ENCODE data around the gene ZC4H2. TPM values are rescaled to one million over a fixed set of nuclear protein-coding genes. Genes with fewer than 3 reads are reported as not detected.
A peak's percentile ranks its signal among the peaks of the same experiment; 100 is the strongest.
"Not testable (repeated sequence)": the region's sequence is repeated elsewhere in the genome, so short reads cannot be mapped to it uniquely, and the experiment has no call there.

The ZC4H2 gene
- 4.2 TPM for total RNA-seq

- Histone ChIP-seq H3K9ac (ENCODE audit: low read depth in 1 of 3, low read length in 3 of 3) (peak within 1 kb of the TSS; percentile 51 to 68 (median 57)), H3K27ac (ENCODE audit: low read depth, low read length) (no peak within 1 kb of the TSS), H3K27me3 (ENCODE audit: control insufficient read depth in 3 of 3, insufficient read depth in 3 of 3, low read length in 3 of 3) (no peaks in the 10 kb centered on the region), H3K36me3 (ENCODE audit: control insufficient read depth in 3 of 3, insufficient read depth in 3 of 3, low read length in 3 of 3) (no peaks in the 10 kb centered on the region), H3K9me3 (ENCODE audit: control insufficient read depth in 3 of 3, low read length in 3 of 3) (no peaks in the 10 kb centered on the region), H3K4me1 (ENCODE audit: control insufficient read depth in 3 of 3, insufficient read depth in 3 of 3, low read length in 3 of 3) (peaks cover 2 to 6% (median 2%) of the 10 kb centered on the region in 3 donors), H3K4me3 (ENCODE audit: low read length in 3 of 3) (peak within 1 kb of the TSS; percentile 80 to 85 (median 81))
Measured at GRCh38 chrX:64975989-64976672, at the start of gene ZC4H2. Gene ZC4H2, minus strand, starts transcription at chrX:64976450. Its CDS starts 73 bp downstream, at chrX:64976377.

GRCh38 chrX:65017451-65017850, 41.2 kb upstream of the ZC4H2 start:
- Histone ChIP-seq H3K36me3 (ENCODE audit: control insufficient read depth in 3 of 3, insufficient read depth in 3 of 3, low read length in 3 of 3) (no peaks in the 10 kb centered on the region), H3K9me3 (ENCODE audit: control insufficient read depth in 3 of 3, low read length in 3 of 3) (no peaks in the 10 kb centered on the region), H3K27ac (ENCODE audit: low read depth, low read length) (no peak overlapping the region), H3K9ac (ENCODE audit: low read depth in 1 of 3, low read length in 3 of 3) (no peak overlapping the region), H3K27me3 (ENCODE audit: control insufficient read depth in 3 of 3, insufficient read depth in 3 of 3, low read length in 3 of 3) (no peaks in the 10 kb centered on the region), H3K4me3 (ENCODE audit: low read length in 3 of 3) (no peak overlapping the region), H3K4me1 (ENCODE audit: control insufficient read depth in 3 of 3, insufficient read depth in 3 of 3, low read length in 3 of 3) (no peaks in the 10 kb centered on the region)

DNA sequence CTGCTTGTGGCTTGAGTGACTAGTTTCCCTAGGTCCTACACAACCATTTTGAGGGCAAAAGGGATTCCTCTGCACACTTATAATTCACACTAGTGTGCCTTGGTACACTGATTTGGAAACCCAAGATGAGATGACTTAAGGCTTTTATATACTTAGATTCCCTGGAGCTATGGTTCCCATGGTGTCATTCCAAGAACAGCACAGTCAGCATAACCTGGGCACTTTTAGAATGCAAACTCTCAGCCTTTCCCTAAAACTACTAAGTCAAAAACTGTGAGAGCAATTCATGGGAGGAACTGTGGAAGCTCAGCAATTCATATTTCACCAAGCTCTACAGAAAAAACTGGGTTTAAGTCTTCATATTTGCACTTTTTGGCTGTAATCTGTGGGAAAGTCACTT, 38.0 kb upstream of the ZC4H2 start:
- H3K36me3 ChIP-seq (ENCODE audit: control insufficient read depth in 3 of 3, insufficient read depth in 3 of 3, low read length in 3 of 3) = no peaks in the 10 kb centered on the region
- no peak overlapping the region for H3K9ac ChIP-seq (ENCODE audit: low read depth in 1 of 3, low read length in 3 of 3)
- H3K4me3 ChIP-seq (ENCODE audit: low read length in 3 of 3) = no peak overlapping the region
- H3K27ac ChIP-seq (ENCODE audit: low read depth, low read length) = no peak overlapping the region
- no peaks in the 10 kb centered on the region for H3K4me1 ChIP-seq (ENCODE audit: control insufficient read depth in 3 of 3, insufficient read depth in 3 of 3, low read length in 3 of 3)
- H3K27me3 ChIP-seq (ENCODE audit: control insufficient read depth in 3 of 3, insufficient read depth in 3 of 3, low read length in 3 of 3) = no peaks in the 10 kb centered on the region
- no peaks in the 10 kb centered on the region for H3K9me3 ChIP-seq (ENCODE audit: control insufficient read depth in 3 of 3, low read length in 3 of 3)

GRCh38 chrX:65009459-65009858, 33.2 kb upstream of the ZC4H2 start:
- Histone ChIP-seq H3K4me3 (ENCODE audit: low read length in 3 of 3) (no peak overlapping the region), H3K4me1 (ENCODE audit: control insufficient read depth in 3 of 3, insufficient read depth in 3 of 3, low read length in 3 of 3) (no peaks in the 10 kb centered on the region), H3K27ac (ENCODE audit: low read depth, low read length) (no peak overlapping the region), H3K36me3 (ENCODE audit: control insufficient read depth in 3 of 3, insufficient read depth in 3 of 3, low read length in 3 of 3) (no peaks in the 10 kb centered on the region), H3K9me3 (ENCODE audit: control insufficient read depth in 3 of 3, low read length in 3 of 3) (no peaks in the 10 kb centered on the region), H3K9ac (ENCODE audit: low read depth in 1 of 3, low read length in 3 of 3) (no peak overlapping the region), H3K27me3 (ENCODE audit: control insufficient read depth in 3 of 3, insufficient read depth in 3 of 3, low read length in 3 of 3) (no peaks in the 10 kb centered on the region)

GRCh38 chrX:65002208-65002607, 26.0 kb upstream of the ZC4H2 start:
- H3K9ac ChIP-seq (ENCODE audit: low read depth in 1 of 3, low read length in 3 of 3); H3K4me1 ChIP-seq (ENCODE audit: control insufficient read depth in 3 of 3, insufficient read depth in 3 of 3, low read length in 3 of 3); H3K4me3 ChIP-seq (ENCODE audit: low read length in 3 of 3); H3K36me3 ChIP-seq (ENCODE audit: control insufficient read depth in 3 of 3, insufficient read depth in 3 of 3, low read length in 3 of 3); H3K9me3 ChIP-seq (ENCODE audit: control insufficient read depth in 3 of 3, low read length in 3 of 3); H3K27ac ChIP-seq (ENCODE audit: low read depth, low read length); H3K27me3 ChIP-seq (ENCODE audit: control insufficient read depth in 3 of 3, insufficient read depth in 3 of 3, low read length in 3 of 3): not testable (repeated sequence)

DNA sequence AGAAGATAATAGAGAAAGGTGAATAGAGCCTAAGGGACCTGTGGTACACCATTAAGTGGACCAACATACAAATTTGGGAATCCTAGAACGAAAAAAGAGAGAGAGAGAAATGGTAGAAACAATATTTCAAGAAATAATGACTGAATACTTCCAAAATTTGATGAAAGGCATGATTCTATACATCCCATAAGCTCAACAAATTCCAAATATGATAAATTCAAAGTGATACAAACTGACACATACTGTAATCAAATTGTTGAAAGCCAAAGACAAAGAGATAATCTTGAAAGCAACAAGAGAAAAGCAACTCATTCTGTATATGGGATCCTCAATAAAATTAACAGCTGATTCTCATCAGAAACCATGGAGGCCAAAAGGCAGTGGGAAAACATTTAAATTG, 20.6 kb upstream of the ZC4H2 start:
- no peaks in the 10 kb centered on the region for H3K4me1 ChIP-seq (ENCODE audit: control insufficient read depth in 3 of 3, insufficient read depth in 3 of 3, low read length in 3 of 3)
- H3K27me3 ChIP-seq (ENCODE audit: control insufficient read depth in 3 of 3, insufficient read depth in 3 of 3, low read length in 3 of 3) = no peaks in the 10 kb centered on the region
- no peaks in the 10 kb centered on the region for H3K9me3 ChIP-seq (ENCODE audit: control insufficient read depth in 3 of 3, low read length in 3 of 3)
- no peak overlapping the region for H3K27ac ChIP-seq (ENCODE audit: low read depth, low read length)
- H3K36me3 ChIP-seq (ENCODE audit: control insufficient read depth in 3 of 3, insufficient read depth in 3 of 3, low read length in 3 of 3) = no peaks in the 10 kb centered on the region
- H3K4me3 ChIP-seq (ENCODE audit: low read length in 3 of 3) = no peak overlapping the region
- H3K9ac ChIP-seq (ENCODE audit: low read depth in 1 of 3, low read length in 3 of 3) = no peak overlapping the region

- H3K27ac ChIP-seq (ENCODE audit: low read depth, low read length) = no peak overlapping the region
- H3K4me3 ChIP-seq (ENCODE audit: low read length in 3 of 3) = no peak overlapping the region
- no peaks in the 10 kb centered on the region for H3K27me3 ChIP-seq (ENCODE audit: control insufficient read depth in 3 of 3, insufficient read depth in 3 of 3, low read length in 3 of 3)
- H3K4me1 ChIP-seq (ENCODE audit: control insufficient read depth in 3 of 3, insufficient read depth in 3 of 3, low read length in 3 of 3) = no peaks in the 10 kb centered on the region
- no peak overlapping the region for H3K9ac ChIP-seq (ENCODE audit: low read depth in 1 of 3, low read length in 3 of 3)
- no peaks in the 10 kb centered on the region for H3K9me3 ChIP-seq (ENCODE audit: control insufficient read depth in 3 of 3, low read length in 3 of 3)
- H3K36me3 ChIP-seq (ENCODE audit: control insufficient read depth in 3 of 3, insufficient read depth in 3 of 3, low read length in 3 of 3) = no peaks in the 10 kb centered on the region
Measured at GRCh38 chrX:64994131-64994798, 18.0 kb upstream of the ZC4H2 start.

DNA sequence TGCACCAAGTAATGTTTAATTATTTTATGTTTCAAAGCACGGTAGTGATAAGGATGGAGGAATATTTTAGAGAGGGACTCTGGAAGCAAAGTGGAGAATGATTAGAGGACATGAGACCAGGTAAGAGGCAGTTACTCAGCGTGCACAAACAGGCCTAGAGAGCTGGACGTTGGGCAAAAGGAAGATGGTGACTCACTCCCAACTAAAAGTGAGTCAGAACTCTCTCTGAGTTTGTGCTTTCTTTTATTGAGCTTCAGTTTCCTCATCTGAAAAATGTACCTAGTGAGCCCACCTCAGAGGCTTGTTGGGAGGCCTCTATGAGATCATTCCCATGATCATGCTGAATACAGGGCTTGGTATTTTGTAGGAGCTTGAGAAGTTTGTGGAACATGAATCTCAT, 1.6 kb upstream of the ZC4H2 start:
- Histone ChIP-seq H3K36me3 (ENCODE audit: control insufficient read depth in 3 of 3, insufficient read depth in 3 of 3, low read length in 3 of 3) (no peaks in the 10 kb centered on the region), H3K27me3 (ENCODE audit: control insufficient read depth in 3 of 3, insufficient read depth in 3 of 3, low read length in 3 of 3) (no peaks in the 10 kb centered on the region), H3K4me3 (ENCODE audit: low read length in 3 of 3) (no peak overlapping the region), H3K9me3 (ENCODE audit: control insufficient read depth in 3 of 3, low read length in 3 of 3) (no peaks in the 10 kb centered on the region), H3K9ac (ENCODE audit: low read depth in 1 of 3, low read length in 3 of 3) (no peak overlapping the region), H3K27ac (ENCODE audit: low read depth, low read length) (no peak overlapping the region), H3K4me1 (ENCODE audit: control insufficient read depth in 3 of 3, insufficient read depth in 3 of 3, low read length in 3 of 3) (peaks cover 2 to 6% (median 2%) of the 10 kb centered on the region in 3 donors)

GRCh38 chrX:64977051-64977450, 801 bp upstream of the ZC4H2 start:
- Histone ChIP-seq H3K36me3 (ENCODE audit: control insufficient read depth in 3 of 3, insufficient read depth in 3 of 3, low read length in 3 of 3) (no peaks in the 10 kb centered on the region), H3K4me1 (ENCODE audit: control insufficient read depth in 3 of 3, insufficient read depth in 3 of 3, low read length in 3 of 3) (peaks cover 2 to 6% (median 2%) of the 10 kb centered on the region in 3 donors), H3K9me3 (ENCODE audit: control insufficient read depth in 3 of 3, low read length in 3 of 3) (no peaks in the 10 kb centered on the region), H3K4me3 (ENCODE audit: low read length in 3 of 3) (no peak overlapping the region), H3K27me3 (ENCODE audit: control insufficient read depth in 3 of 3, insufficient read depth in 3 of 3, low read length in 3 of 3) (no peaks in the 10 kb centered on the region), H3K9ac (ENCODE audit: low read depth in 1 of 3, low read length in 3 of 3) (no peak overlapping the region), H3K27ac (ENCODE audit: low read depth, low read length) (no peak overlapping the region)

DNA sequence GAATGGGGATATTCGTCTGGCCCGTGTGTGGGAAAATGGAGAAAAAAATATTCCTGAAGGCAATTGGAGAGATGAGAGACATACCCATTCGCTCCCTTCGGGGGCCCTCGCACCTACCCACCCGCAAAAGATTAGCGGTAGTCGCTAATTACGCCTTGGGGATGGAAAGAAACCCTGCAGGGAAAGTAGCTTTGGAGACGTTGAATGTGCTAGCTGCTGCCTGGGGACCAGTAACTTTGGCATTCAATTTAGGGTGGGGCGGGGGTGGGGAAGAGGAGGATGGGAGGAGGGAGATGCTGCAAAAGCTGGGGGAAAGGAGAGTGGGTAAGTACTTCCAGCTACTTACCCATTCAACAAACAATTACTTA, 407 bp upstream of the ZC4H2 start:
- peaks cover 2 to 6% (median 2%) of the 10 kb centered on the region in 3 donors for H3K4me1 ChIP-seq (ENCODE audit: control insufficient read depth in 3 of 3, insufficient read depth in 3 of 3, low read length in 3 of 3)
- H3K9me3 ChIP-seq (ENCODE audit: control insufficient read depth in 3 of 3, low read length in 3 of 3) = no peaks in the 10 kb centered on the region
- peak overlapping the region; percentile 80 to 85 (median 81) for H3K4me3 ChIP-seq (ENCODE audit: low read length in 3 of 3)
- no peaks in the 10 kb centered on the region for H3K36me3 ChIP-seq (ENCODE audit: control insufficient read depth in 3 of 3, insufficient read depth in 3 of 3, low read length in 3 of 3)
- no peaks in the 10 kb centered on the region for H3K27me3 ChIP-seq (ENCODE audit: control insufficient read depth in 3 of 3, insufficient read depth in 3 of 3, low read length in 3 of 3)
- no peak overlapping the region for H3K9ac ChIP-seq (ENCODE audit: low read depth in 1 of 3, low read length in 3 of 3)
- no peak overlapping the region for H3K27ac ChIP-seq (ENCODE audit: low read depth, low read length)

All from skeletal muscle tissue (tissue), 4 donors.